ENCODE results near the gene FES. TPM values are rescaled to one million over a fixed set of nuclear protein-coding genes. Genes with fewer than 3 reads are reported as not detected.

FES gene
- polyA plus RNA-seq, 1 of the 3 experiments (the other 2 are of a cell fraction) = 0.03 TPM

GRCh38 chr15:90938261-90938660 is 54.0 kb downstream of the FES start:
- Histone ChIP-seq H3K27me3 (ENCODE audit: insufficient read depth) (no peaks in the 10 kb centered on the region), H3K36me3 (replicated peaks in 1 of 2; ENCODE audit: control insufficient read depth in 1 of 2, insufficient read depth in 2 of 2, low read length in 1 of 2) (peaks cover 43% of the 10 kb centered on the region in 2 experiments), H3K4me3 (ENCODE audit: low read depth in 2 of 2, low read length in 1 of 2) (no peak overlapping the region), H3K9ac (no peak overlapping the region), H3K27ac (ENCODE audit: low read depth in 2 of 2, low read length in 1 of 2) (no peak overlapping the region), H3K9me3 (no peaks in the 10 kb centered on the region), H2AFZ (ENCODE audit: low read depth) (no peak overlapping the region), H4K20me1 (ENCODE audit: insufficient read depth) (no peaks in the 10 kb centered on the region), H3F3A (replicated peaks; ENCODE audit: insufficient read depth) (no peaks in the 10 kb centered on the region), H3K4me1 (ENCODE audit: control insufficient read depth in 1 of 2, insufficient read depth in 2 of 2, low read depth in 1 of 2, low read length in 1 of 2) (peaks cover 7 to 19% of the 10 kb centered on the region in 2 experiments; a peak in 2 of 4 replicates), H3K9me2 (no peaks in the 10 kb centered on the region), H3K79me2 (ENCODE audit: insufficient read depth) (peaks cover 23% of the 10 kb centered on the region), H3K4me2 (no peak overlapping the region)
- ChIA-PET POLR2A (no interaction called here), CTCF (interaction anchor here (11.5 kb wide), 1 partner anchor 17 kb away, joined by 142 read pairs; the partner anchor contains the start of gene RCCD1)
- TF ChIP-seq USF1 (IDR thresholded peaks at IDR 0.05; ENCODE audit: borderline replicate concordance, low read depth) = no peak
- TF ChIP-seq REST (IDR thresholded peaks at IDR 0.05; ENCODE audit: low read depth, low read length) = no peak
- TF ChIP-seq NRF1 (IDR thresholded peaks at IDR 0.05; ENCODE audit: low read depth, low read length) = no peak
- no peak for TF ChIP-seq TAF1 (IDR thresholded peaks at IDR 0.05; ENCODE audit: borderline replicate concordance, low read depth, low read length)
- TF ChIP-seq, protein P1, sequence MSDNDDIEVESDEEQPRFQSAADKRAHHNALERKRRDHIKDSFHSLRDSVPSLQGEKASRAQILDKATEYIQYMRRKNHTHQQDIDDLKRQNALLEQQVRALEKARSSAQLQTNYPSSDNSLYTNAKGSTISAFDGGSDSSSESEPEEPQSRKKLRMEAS (IDR thresholded peaks at IDR 0.05; ENCODE audit: low read depth) = no peak
- TF ChIP-seq MXI1 (IDR thresholded peaks at IDR 0.05; ENCODE audit: low read depth, low read length) = no peak
- no peak for TF ChIP-seq RAD21 (IDR thresholded peaks at IDR 0.05; ENCODE audit: low read length)
- no peak for TF ChIP-seq SIN3A (IDR thresholded peaks at IDR 0.05; ENCODE audit: borderline replicate concordance, low read depth, low read length)
- TF ChIP-seq MEF2A (IDR thresholded peaks at IDR 0.05; ENCODE audit: borderline replicate concordance, low read depth) = no peak
- no peak for TF ChIP-seq FOXM1 (IDR thresholded peaks at IDR 0.05; ENCODE audit: low read depth)
- TF ChIP-seq CTCF (IDR thresholded peaks at IDR 0.05) = no peak
- no peak for TF ChIP-seq EP300 (IDR thresholded peaks at IDR 0.05; ENCODE audit: borderline replicate concordance in 1 of 2, low read depth in 1 of 2, low read length in 1 of 2)
- no peak for TF ChIP-seq RCOR1 (IDR thresholded peaks at IDR 0.05; ENCODE audit: low read length)
- TF ChIP-seq USF2 (IDR thresholded peaks at IDR 0.05; ENCODE audit: borderline replicate concordance, low read depth, low read length) = no peak
- no peak for TF ChIP-seq ELF1 (IDR thresholded peaks at IDR 0.05)
- TF ChIP-seq IRF3 (IDR thresholded peaks at IDR 0.05; ENCODE audit: low read depth, low read length) = no peak
- no peak for DNase-seq
- 96% methylated on average over 5 of the region's 5 CpGs for WGBS (ENCODE audit: low lambda C conversion rate)
